HG03103 (cell line): ENCODE results near the gene OVOL3.
"Not testable (repeated sequence)": the region's sequence is repeated elsewhere in the genome, so short reads cannot be mapped to it uniquely, and the experiment has no call there.

ENCODE experiments used
- ATAC-seq: cut with Tn5 transposase; IDR thresholded peaks from one replicate; pipeline ENCODE4 v1.9.1; 2021; ENCODE audit warnings: low read depth; ENCODE audit not compliant: unreplicated experiment

OVOL3 gene

GRCh38 chr19:36110487-36111199, at the start of gene OVOL3:
Gene OVOL3 (plus strand): TSS chr19:36111143. CDS start chr19:36111203, 60 bp downstream.
- no peak for ATAC-seq

- no peak for ATAC-seq
Observed at GRCh38 chr19:36061367-36061766, 49.6 kb upstream of the OVOL3 start.

- ATAC-seq, result no peak
Observed at GRCh38 chr19:36064826-36065225, 46.1 kb upstream of the OVOL3 start.

- no peak for ATAC-seq
Observed at GRCh38 chr19:36067681-36068080, 43.3 kb upstream of the OVOL3 start.

GRCh38 chr19:36068810-36069499, 42.0 kb upstream of the OVOL3 start:
- not testable (repeated sequence) for ATAC-seq

- no peak for ATAC-seq
Observed at GRCh38 chr19:36072081-36072480, 38.9 kb upstream of the OVOL3 start.

- ATAC-seq, result no peak
Observed at GRCh38 chr19:36073121-36073876, 37.6 kb upstream of the OVOL3 start.

- ATAC-seq, result no peak
Observed at GRCh38 chr19:36079389-36079945, 31.5 kb upstream of the OVOL3 start.

GRCh38 chr19:36081385-36081784, 29.6 kb upstream of the OVOL3 start:
- no peak for ATAC-seq

- no peak for ATAC-seq
Observed at GRCh38 chr19:36081894-36082293, 29.0 kb upstream of the OVOL3 start.

- no peak for ATAC-seq
Observed at GRCh38 chr19:36082916-36083315, 28.0 kb upstream of the OVOL3 start.

- no peak for ATAC-seq
Observed at GRCh38 chr19:36084231-36085009, 26.5 kb upstream of the OVOL3 start.

GRCh38 chr19:36086326-36086725, 24.6 kb upstream of the OVOL3 start:
- ATAC-seq, result no peak

GRCh38 chr19:36089847-36090246, 21.1 kb upstream of the OVOL3 start:
- ATAC-seq, result no peak

- ATAC-seq, result no peak
Observed at GRCh38 chr19:36090910-36091695, 19.8 kb upstream of the OVOL3 start.

- no peak for ATAC-seq
Observed at GRCh38 chr19:36092566-36092965, 18.4 kb upstream of the OVOL3 start.

GRCh38 chr19:36093146-36093662, 17.7 kb upstream of the OVOL3 start:
- no peak for ATAC-seq

- no peak for ATAC-seq
Observed at GRCh38 chr19:36093687-36094086, 17.3 kb upstream of the OVOL3 start.

- ATAC-seq, result no peak
Observed at GRCh38 chr19:36097036-36097435, 13.9 kb upstream of the OVOL3 start.
